NCI-H1092 (cell line): Measurements from ENCODE around the gene NOXA1.
"Not testable (repeated sequence)": the region's sequence is repeated elsewhere in the genome, so short reads cannot be mapped to it uniquely, and the experiment has no call there.

ENCODE experiments used
- DNase-seq: peaks from one replicate; lab custom pipeline; 2025; lab: John Stamatoyannopoulos, UW

NOXA1 gene

DNA sequence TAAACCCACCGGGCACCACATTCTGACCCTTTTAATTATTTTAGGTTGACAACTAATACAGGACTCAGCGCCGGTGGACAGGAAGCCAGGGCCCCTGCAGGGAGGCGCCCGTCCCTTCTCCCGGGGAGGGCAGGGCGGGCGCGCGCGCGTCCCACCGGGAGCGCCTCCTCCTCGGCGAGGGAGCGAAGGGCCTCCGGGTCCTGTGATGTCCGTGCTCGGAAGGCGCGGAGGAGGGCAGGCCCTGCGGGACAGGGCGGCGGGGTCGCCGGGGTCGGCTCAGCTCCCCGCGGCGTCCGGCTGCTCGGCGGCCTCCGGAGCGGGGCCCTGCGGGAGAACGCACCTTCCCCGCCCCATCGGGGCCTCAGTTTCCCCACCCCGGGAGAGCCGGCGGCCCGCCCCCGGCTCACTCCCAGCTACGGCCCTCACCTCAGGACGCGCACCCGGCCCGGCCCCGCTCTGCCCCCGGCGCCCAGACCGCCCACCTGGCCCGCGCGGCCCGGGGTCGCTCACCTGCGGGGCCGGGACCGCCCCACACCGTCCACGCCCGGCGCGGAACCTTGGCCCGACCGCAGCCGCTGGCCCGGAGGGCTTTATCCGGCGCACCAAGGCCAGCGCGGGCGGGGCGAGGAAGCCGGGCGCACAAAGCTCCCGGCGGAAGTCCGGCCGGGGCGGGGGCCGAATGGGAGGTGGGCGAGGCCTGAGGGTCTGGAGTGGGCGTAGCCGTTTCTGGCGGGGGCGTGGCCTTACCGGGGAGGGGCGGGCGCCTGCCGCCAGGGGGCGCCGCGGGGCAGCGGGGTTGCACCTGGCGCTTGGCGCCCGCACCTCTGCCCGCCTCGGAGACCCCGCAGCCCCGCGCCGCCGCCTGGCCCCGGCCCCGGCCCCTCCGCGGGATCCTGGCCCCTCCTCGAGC, at the start of gene NOXA1, which contains the start of gene EXD3:
TSS of gene NOXA1 (plus strand) at position 790 of the 910 bp plus-strand sequence. CDS start 137 bp downstream, outside the sequence.
TSS of gene EXD3 (minus strand) at position 559 of the 910 bp plus-strand sequence. CDS start 27,805 bp downstream, outside the sequence.
- DNase-seq = peak; percentile 92

- no peak for DNase-seq
These were observed 49.6 kb upstream of the NOXA1 start for GRCh38 chr9:137373611-137373980.

DNA sequence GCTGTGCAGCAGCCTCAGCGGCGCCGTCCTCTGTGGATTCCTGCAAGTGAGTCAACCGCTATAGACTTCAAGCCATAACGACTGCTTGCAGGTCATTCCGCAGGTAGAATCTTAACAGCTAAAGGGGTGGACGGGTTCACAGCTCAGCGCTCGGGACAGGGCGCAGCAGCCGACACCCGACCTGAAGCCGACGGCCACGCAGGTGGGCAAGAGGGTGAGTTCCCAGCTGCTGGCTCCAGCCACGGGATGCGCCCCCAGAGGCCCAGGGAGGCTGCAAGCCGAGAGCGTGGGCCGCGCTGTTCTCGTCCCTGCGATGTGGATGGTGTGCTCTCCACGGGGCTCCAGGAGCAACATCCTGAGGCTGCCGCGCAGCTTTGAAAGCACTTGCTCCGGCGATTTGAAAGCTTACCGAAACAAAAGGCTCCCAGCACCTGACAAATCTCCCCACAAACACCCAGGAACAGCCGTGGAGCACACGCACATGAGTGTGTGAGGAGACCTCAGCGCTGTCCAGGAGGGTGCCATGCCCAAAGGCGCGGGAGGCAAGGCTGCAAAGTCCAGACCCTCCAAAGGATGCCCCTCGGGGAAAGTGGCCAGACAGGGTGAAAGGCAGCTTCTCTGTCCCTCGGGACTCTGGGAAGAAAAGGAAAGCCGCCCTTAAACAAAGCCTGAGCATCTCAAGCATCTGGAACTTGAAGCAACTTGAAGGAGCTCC, 48.9 kb upstream of the NOXA1 start:
- no peak for DNase-seq

- DNase-seq = no peak
These were observed 47.7 kb upstream of the NOXA1 start for GRCh38 chr9:137375321-137376058.

DNA sequence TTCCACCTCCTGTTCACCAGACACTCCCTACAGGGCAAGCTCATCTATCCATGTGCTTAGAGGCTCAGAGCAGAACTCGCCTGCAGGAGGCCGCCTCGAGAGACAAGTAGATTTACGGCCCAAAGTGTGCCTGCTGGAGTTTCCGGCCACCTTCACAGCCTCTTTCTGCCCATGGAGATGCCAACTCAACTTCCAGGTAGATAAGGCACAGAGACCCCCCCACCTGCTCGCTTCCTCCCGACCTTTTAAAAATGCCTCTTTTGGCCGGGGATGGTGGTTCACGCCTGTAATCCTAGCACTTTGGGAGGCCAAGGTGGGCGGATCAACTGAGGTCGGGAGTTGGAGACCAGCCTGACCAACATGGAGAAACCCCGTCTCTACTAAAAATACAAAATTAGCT, 46.8 kb upstream of the NOXA1 start:
- DNase-seq = no peak

DNA sequence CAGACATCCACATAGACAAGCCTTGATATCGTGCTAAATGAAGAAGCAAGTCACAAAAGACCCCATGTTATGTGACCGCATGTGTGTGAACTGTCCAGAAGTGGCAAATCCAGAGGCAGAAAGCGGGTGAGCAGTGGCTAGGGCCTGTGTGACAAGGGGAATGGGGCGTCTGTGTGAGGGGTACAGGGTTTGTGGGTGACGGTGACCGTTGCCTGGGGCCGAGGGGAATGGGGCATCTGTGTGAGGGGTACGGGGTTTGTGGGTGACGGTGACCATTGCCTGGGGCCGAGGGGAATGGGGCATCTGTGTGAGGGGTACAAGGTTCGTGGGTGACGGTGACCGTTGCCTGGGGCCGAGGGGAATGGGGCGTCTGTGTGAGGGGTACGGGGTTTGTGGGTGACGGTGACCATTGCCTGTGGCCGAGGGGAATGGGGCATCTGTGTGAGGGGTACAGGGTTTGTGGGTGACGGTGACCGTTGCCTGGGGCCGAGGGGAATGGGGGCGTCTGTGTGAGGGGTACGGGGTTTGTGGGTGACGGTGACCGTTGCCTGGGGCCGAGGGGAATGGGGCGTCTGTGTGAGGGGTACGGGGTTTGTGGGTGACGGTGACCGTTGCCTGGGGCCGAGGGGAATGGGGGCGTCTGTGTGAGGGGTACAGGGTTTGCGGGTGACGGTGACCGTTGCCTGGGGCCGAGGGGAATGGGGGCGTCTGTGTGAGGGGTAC, 44.3 kb upstream of the NOXA1 start:
- DNase-seq = not testable (repeated sequence)

DNA sequence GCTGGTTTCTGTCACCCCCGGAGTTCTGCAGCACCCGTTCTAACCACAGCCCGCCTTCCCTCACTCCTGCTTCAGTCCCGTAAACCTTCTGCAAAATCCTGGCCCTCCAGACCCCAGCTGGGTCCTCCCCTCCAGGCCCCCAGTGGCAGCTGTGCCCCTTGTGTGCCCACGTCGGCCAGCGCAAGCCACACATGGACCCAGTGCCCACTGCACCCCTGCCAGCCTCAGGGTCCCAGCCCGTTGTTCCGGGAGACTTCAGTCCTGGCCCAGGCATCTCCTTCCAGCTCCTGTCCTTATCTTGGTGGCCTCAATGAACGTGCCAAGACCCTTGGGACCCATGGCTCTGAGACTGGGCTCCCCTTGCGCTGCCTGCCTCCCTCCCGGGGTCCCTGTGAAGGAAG, 43.4 kb upstream of the NOXA1 start:
- no peak for DNase-seq

DNA sequence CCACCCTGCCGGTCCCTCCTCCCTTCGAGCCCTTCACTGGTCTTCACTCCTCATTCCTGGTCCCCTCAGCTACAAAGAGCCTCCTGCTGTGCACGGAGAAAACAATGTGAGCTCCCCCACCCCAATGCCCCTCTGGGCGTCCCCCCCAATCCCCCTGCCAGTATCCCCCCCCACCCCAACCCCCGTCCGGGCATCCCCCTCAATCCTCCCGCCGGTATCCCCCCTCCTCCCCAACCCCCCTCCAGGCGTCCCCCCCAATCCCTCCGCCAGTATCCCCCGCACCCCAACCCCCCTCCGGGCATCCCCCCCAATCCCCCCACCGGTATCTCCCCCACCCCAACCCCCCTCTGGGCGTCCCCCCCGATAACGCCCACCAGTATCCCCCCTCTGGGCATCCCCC, 43.0 kb upstream of the NOXA1 start:
- DNase-seq = no peak

- DNase-seq = no peak
These were observed 42.6 kb upstream of the NOXA1 start for GRCh38 chr9:137380606-137381005.

DNA sequence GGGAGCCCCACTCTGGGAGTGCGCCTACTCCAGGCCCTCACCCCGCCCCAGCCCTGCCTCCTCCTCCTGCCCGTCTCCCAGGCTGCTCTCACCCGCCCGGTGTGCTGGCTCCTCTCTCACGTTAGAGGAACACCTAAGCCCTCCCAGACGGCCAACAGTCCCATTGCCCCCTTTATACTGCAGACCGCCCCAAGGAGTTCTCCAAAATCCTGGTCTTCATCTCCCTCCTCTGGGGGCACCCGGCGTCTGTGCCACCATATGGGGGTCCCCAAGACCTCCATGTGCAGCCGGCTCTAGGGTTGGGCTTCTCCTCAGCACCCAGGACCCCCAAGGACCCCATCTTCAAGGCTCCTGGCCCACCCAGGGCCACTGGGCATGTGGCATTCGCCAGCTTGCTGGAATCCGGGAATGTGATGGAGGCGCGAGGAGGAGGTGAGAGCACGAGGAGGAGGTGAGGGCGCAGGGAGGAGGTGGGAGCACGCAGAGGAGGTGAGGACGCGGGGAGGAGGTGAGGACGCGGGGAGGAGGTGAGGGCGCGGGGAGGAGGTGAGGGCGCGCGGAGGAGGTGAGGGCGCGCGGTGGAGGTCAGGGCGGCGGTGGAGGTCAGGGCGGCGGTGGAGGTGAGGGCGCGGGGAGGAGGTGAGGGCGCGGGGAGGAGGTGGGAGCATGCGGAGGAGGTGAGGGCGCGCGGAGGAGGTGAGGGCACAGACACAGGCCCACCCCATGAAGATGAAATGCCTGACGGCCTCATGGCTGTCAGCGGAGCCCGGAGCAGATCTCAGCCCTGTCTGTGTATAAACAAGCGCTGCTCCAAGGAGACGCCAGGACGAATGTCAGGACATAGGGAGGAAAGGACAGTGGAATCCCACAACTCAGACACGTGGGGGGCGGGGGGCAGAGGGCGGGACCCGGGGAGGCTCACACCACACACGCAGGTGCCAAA, 41.4 kb upstream of the NOXA1 start:
- no peak for DNase-seq

DNA sequence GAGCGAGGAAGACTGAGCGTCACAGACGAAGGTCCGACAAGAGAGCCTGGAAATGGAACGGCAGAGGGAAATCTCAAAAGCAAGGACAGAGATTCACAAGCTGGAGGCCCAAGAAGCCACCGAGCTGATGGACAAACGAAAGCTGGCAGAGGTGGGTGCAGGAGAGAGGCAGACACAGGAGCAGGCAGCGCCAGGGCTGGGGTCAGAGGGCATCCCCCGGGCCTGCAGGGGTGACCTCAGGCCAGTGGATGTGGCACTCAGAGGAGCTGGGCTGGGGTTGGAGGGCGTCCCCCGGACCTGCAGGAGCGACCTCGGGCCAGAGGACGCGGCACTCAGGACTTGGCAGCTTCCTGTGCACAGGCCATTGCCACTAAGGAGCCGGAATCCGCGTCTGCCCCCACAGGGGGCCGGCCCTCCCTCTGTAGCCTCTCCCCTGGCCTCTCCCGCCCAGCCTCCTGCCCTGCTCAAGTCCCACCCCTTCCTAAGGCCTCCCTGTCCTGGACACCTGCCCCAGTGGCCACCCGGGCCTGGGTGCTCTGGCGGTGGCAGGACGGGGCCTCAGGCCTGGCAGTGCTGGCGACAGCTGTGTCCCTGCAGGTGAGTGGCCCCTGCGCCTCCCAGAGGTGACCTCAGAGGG, 40.6 kb upstream of the NOXA1 start:
- no peak for DNase-seq

DNA sequence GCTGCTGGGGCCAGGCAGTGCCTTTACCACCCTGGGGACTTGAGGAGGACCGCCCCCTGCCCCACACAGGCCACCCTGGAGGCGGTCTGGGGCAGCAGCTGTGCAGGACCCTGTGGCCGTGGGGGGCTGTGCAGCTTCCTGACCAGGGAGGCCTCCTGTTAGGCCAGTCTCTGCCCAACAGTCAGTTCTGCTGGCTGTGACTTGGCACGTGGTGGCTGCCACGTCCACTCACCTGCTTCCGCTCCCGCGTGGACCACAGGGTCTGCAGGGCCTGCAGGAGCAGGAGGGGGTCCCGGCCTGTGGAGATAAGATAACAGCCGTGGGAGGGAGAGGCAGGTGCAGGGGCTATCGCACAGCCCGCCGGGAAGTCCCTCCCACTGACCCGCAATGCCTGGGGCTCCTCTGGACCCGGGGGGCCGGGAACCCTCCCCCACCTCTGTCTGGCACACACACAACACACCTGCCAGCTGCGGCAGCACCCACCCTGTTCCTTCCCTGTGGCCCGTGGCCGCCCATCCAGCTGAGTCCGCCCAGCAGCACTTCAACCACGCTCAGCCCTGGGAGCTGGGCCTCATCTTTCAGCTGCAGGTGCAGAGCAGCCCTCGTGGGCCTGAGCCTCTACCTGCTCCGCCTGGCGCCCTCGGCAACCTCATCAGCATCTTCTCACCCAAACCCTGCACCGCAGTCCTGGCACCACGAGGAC, 40.0 kb upstream of the NOXA1 start:
- DNase-seq = peak; percentile 30

GRCh38 chr9:137383784-137384756, 39.1 kb upstream of the NOXA1 start:
- DNase-seq = no peak

DNA sequence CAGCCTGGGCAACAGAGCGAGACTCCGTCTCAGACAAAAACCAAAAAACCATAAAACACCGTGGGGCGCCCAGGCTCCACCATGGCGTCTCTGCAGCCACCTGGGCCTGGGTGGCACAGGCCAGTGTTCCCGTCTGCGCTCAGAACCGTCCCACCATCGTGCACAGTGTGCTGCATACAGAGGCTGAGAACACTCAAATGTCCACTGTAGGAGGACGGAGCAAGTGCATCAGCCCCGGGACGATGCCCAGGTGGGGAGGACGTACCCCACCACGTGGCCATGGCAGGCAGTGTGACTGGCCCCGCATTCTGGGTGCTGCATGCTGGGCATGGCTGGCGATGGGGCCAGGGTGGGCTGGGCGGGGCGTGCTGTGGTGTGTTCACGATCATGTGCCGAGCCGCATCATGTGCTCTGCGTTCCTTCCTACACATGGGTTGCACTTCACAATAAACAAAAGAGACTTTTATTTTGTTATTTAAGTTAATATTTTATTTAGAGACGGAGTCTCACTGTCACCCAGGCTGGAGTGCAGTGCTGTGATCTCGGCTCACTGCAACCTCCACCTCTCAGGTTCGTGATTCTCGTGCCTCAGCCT, 38.0 kb upstream of the NOXA1 start:
- no peak for DNase-seq

- not testable (repeated sequence) for DNase-seq
These were observed 36.6 kb upstream of the NOXA1 start for GRCh38 chr9:137386507-137387113.

DNA sequence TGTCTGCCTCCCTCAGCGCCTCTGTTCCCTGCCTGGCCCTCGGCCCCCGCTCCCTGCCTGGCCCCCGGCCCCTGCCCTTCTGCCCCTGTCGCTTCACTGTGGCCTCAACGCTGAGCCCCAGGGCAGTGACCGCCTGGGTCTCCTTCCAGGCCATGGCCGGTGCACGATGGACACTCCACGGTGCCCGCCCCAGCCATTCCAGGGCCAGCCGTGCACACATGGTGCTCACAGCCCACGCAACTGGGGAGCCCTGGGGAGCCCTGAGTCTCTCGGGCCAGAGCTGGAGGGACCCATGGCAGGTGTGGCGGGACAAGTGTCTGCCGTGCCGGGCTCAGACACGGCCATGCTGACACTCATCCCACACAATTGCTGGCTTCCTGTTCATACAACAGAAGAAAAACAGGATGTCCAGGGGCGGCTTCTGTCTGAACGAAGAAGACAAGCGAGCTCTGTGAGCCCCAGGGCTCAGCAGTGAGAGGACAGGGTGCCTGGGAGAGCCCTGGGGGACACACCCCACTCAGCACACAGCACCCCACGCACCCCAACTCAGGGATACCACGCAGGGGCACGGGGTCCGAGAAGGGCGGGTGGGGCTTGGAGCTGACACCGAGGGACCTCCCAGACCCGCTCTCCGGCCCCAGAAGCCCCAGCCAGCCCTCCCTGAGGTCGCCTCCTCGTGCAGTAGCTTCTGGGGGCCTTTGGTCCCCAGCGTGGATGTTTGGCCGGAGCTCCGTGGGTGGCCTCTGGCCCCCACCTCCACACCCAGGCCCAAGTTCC, 35.9 kb upstream of the NOXA1 start:
- no peak for DNase-seq
